Gastroesophageal sphincter (tissue), 4 donors: ENCODE results near the gene EEF1AKMT4. TPM values are rescaled to one million over a fixed set of nuclear protein-coding genes. Genes with fewer than 3 reads are reported as not detected.

Experiments
- ATAC-seq: fragments of 150-250 bp; one replicate; pipeline ENCODE4 v1.9.1; 2016; ENCODE audit warnings: mild to moderate bottlenecking, moderate library complexity
- H3K27ac ChIP-seq, 4 donors: fragments of 200-600 bp; sonication (generic) in 3 of 4; 1 replicate in 3 of 4; 2 replicates in 1 of 4; pipeline ENCODE4 v1.5.1; 2016 to 2019
- H3K27me3 ChIP-seq: fragments of 200-600 bp; sonication (generic); one replicate; pipeline ENCODE4 v1.5.1; 2019
- H3K36me3 ChIP-seq, 2 donors: fragments of 200-600 bp; sonication (generic); one replicate each; pipeline ENCODE4 v1.5.1; 2019; ENCODE audit warnings: control low read depth in 1 of 2
- H3K4me1 ChIP-seq, 3 donors: fragments of 200-600 bp; sonication (generic); 1 replicate in 2 of 3; 2 replicates in 1 of 3; pipeline ENCODE4 v1.5.1; 2016 to 2019; ENCODE audit warnings: control low read depth in 2 of 3
- H3K4me3 ChIP-seq, 2 donors: fragments of 200-600 bp; sonication (generic); one replicate each; pipeline ENCODE4 v1.5.1; 2019; ENCODE audit warnings: mild to moderate bottlenecking in 1 of 2, moderate library complexity in 1 of 2
- H3K9me3 ChIP-seq, 3 donors: fragments of 200-600 bp; sonication (generic); one replicate each; pipeline ENCODE4 v1.5.1; 2017 to 2019; ENCODE audit warnings: control low read depth in 2 of 3
- CTCF ChIP-seq, 4 experiments: fragments of 200-600 bp in 2 of 4; fragments of 450-650 bp in 2 of 4; sonication (generic) in 1 of 4; IDR thresholded peaks; one replicate each; pipeline ENCODE4 v1.5.1; 2017 to 2019; ENCODE audit warnings: antibody characterized with exemption in 4 of 4, mild to moderate bottlenecking in 2 of 4, moderate library complexity in 2 of 4
- EP300 ChIP-seq: sonication (generic); formaldehyde crosslinking; IDR thresholded peaks from one replicate; pipeline ENCODE4 v1.6.1; 2017; ENCODE audit warnings: antibody characterized with exemption, mild to moderate bottlenecking
- POLR2A ChIP-seq, 2 donors: fragments of 450-650 bp; IDR thresholded peaks; one replicate each; pipeline ENCODE4 v1.6.1; 2017; ENCODE audit warnings: antibody characterized with exemption in 2 of 2, mild to moderate bottlenecking in 2 of 2, moderate library complexity in 1 of 2
- POLR2AphosphoS5 ChIP-seq: sonication (generic); formaldehyde crosslinking; IDR thresholded peaks from one replicate; pipeline ENCODE4 v1.6.1; 2017; ENCODE audit warnings: antibody characterized with exemption
- WGBS, 2 donors: methylation state at CpG; one replicate each; pipeline ENCODE4 v1.1.5; 2018; ENCODE audit warnings: low coverage in 1 of 2; 5-methylcytosine and 5-hydroxymethylcytosine counted together
- total RNA-seq, 4 donors: library from RNA; depleted of rRNA; stranded (reverse); fragments of >200 nt; gene quantifications; one replicate each; pipeline ENCODE4 v1.1.0, GENCODE V29; 2016

The EEF1AKMT4 gene
- total RNA-seq, 4 donors from 2014 or later, result 1.4 to 3.8 (median 2.2) TPM

GRCh38 chr3:184277366-184277765, 27.9 kb downstream of the EEF1AKMT4 start:
- TF ChIP-seq POLR2A (IDR thresholded peaks at IDR 0.05) (no peak), POLR2AphosphoS5 (no peak), CTCF (IDR thresholded peaks at IDR 0.05) (no peak), EP300 (no peak)
- WGBS, 2 donors, result 100% methylated on average over 2 of the region's 6 CpGs; no CpG with 5 or more reads in 1 of the 2 donors
- H3K4me3 ChIP-seq, result no peak overlapping the region
- H3K27me3 ChIP-seq, result peaks cover 58% of the 10 kb centered on the region
- no peaks in the 10 kb centered on the region for H3K9me3 ChIP-seq
- ATAC-seq, result no peak
- no peak overlapping the region for H3K27ac ChIP-seq
- H3K4me1 ChIP-seq, result peaks cover 0 to 8% (median 0%) of the 10 kb centered on the region in 3 donors
- H3K36me3 ChIP-seq, result no peaks in the 10 kb centered on the region

- TF ChIP-seq POLR2A (IDR thresholded peaks at IDR 0.05) (no peak), POLR2AphosphoS5 (no peak), CTCF (IDR thresholded peaks at IDR 0.05) (no peak), EP300 (no peak)
- Histone ChIP-seq H3K27me3 (peaks cover 23% of the 10 kb centered on the region), H3K27ac (no peak overlapping the region), H3K4me3 (no peak overlapping the region), H3K4me1 (no peaks in the 10 kb centered on the region), H3K36me3 (no peaks in the 10 kb centered on the region), H3K9me3 (no peaks in the 10 kb centered on the region)
- whole genome bisulfite sequencing, 2 donors, result 81 to 92% methylated on average over 2 to 3 of the region's 4 CpGs
- no peak for ATAC-seq
Observed at GRCh38 chr3:184282941-184283340, 33.5 kb downstream of the EEF1AKMT4 start.

GRCh38 chr3:184283681-184284080, 34.2 kb downstream of the EEF1AKMT4 start:
- H3K4me1 ChIP-seq, result no peaks in the 10 kb centered on the region
- H3K4me3 ChIP-seq, result no peak overlapping the region
- no peak for ATAC-seq
- H3K36me3 ChIP-seq, result no peaks in the 10 kb centered on the region
- TF ChIP-seq POLR2A (IDR thresholded peaks at IDR 0.05), result no peak
- no peak for TF ChIP-seq POLR2AphosphoS5
- no peak for TF ChIP-seq CTCF (IDR thresholded peaks at IDR 0.05)
- TF ChIP-seq EP300, result no peak
- peaks cover 24% of the 10 kb centered on the region for H3K27me3 ChIP-seq
- WGBS, 2 donors, result 50 to 100% methylated on average over 1 of the region's 8 CpGs
- H3K9me3 ChIP-seq, result no peaks in the 10 kb centered on the region
- H3K27ac ChIP-seq, result no peak overlapping the region

- TF ChIP-seq CTCF (IDR thresholded peaks at IDR 0.05) (peak in 2 of 4 experiments; percentile 11 to 23), POLR2A (IDR thresholded peaks at IDR 0.05) (no peak)
- H3K27me3 ChIP-seq, result peaks cover 33% of the 10 kb centered on the region
- H3K9me3 ChIP-seq, result no peaks in the 10 kb centered on the region
- no peak overlapping the region for H3K4me3 ChIP-seq
- H3K4me1 ChIP-seq, result no peaks in the 10 kb centered on the region
- no peak overlapping the region for H3K27ac ChIP-seq
- 6 to 19% methylated on average over 3 of the region's 4 CpGs for WGBS, 2 donors
- ATAC-seq, result peak; percentile 63
- no peaks in the 10 kb centered on the region for H3K36me3 ChIP-seq
Observed at GRCh38 chr3:184284696-184285095, 35.2 kb downstream of the EEF1AKMT4 start.

GRCh38 chr3:184289426-184289938, 40.0 kb downstream of the EEF1AKMT4 start:
- Histone ChIP-seq H3K27ac (no peak overlapping the region), H3K4me1 (no peaks in the 10 kb centered on the region), H3K27me3 (peaks cover 60% of the 10 kb centered on the region), H3K36me3 (no peaks in the 10 kb centered on the region), H3K9me3 (no peaks in the 10 kb centered on the region), H3K4me3 (no peak overlapping the region)
- no peak for ATAC-seq
- 0 to 6% methylated on average over 2 to 7 of the region's 10 CpGs for WGBS, 2 donors
- peak in 2 of 4 experiments; percentile 48 to 59 for TF ChIP-seq CTCF (IDR thresholded peaks at IDR 0.05)
- no peak for TF ChIP-seq POLR2A (IDR thresholded peaks at IDR 0.05)
